Measurements from ENCODE around the gene MRPL12. TPM values are rescaled to one million over a fixed set of nuclear protein-coding genes. Genes with fewer than 3 reads are reported as not detected.

MRPL12 gene
- total RNA-seq, 4 donors from 2014 or later, result 26.1 to 63.3 (median 35.8) TPM

GRCh38 chr17:81659038-81659437 lies 44.1 kb upstream of the MRPL12 start:
- Histone ChIP-seq H3K4me3 (no peak overlapping the region), H3K4me1 (no peaks in the 10 kb centered on the region), H3K9me3 (no peaks in the 10 kb centered on the region), H3K36me3 (peaks cover 0 to under 1% (median 0%) of the 10 kb centered on the region in 3 donors), H3K27me3 (peaks cover 0 to 3% of the 10 kb centered on the region in 2 donors), H3K27ac (no peak overlapping the region)
- no peak for TF ChIP-seq POLR2A (IDR thresholded peaks at IDR 0.05)
- no peak for TF ChIP-seq CTCF (IDR thresholded peaks at IDR 0.05)
- no peak for TF ChIP-seq EP300 (IDR thresholded peaks at IDR 0.05)
- no peak for DNase-seq (ENCODE audit: low spot score in 2 of 2)
- 80 to 88% methylated on average over 5 of the region's 5 CpGs for WGBS, 2 donors

GRCh38 chr17:81660441-81660840 lies 42.7 kb upstream of the MRPL12 start:
- H3K36me3 ChIP-seq, result peaks cover 0 to 12% (median 0%) of the 10 kb centered on the region in 3 donors
- DNase-seq (ENCODE audit: low spot score in 2 of 2), result no peak
- TF ChIP-seq CTCF (IDR thresholded peaks at IDR 0.05), result no peak
- H3K4me1 ChIP-seq, result peaks cover 0 to 8% (median 2%) of the 10 kb centered on the region in 4 donors
- no peaks in the 10 kb centered on the region for H3K27me3 ChIP-seq
- H3K4me3 ChIP-seq, result no peak overlapping the region
- H3K9me3 ChIP-seq, result no peaks in the 10 kb centered on the region
- WGBS, 2 donors, result 83 to 85% methylated on average over 9 of the region's 9 CpGs
- H3K27ac ChIP-seq, result no peak overlapping the region

- TF ChIP-seq POLR2A (IDR thresholded peaks at IDR 0.05) (no peak), EP300 (IDR thresholded peaks at IDR 0.05) (no peak), CTCF (IDR thresholded peaks at IDR 0.05) (no peak)
- WGBS, 2 donors, result 91 to 95% methylated on average over 4 of the region's 4 CpGs
- Histone ChIP-seq H3K4me3 (no peak overlapping the region), H3K27ac (no peak overlapping the region), H3K9me3 (no peaks in the 10 kb centered on the region), H3K36me3 (peaks cover 0 to 12% (median 0%) of the 10 kb centered on the region in 3 donors), H3K4me1 (peaks cover 0 to 15% (median 4%) of the 10 kb centered on the region in 4 donors), H3K27me3 (no peaks in the 10 kb centered on the region)
- DNase-seq (ENCODE audit: low spot score in 2 of 2), result no peak
These were observed 41.2 kb upstream of the MRPL12 start for GRCh38 chr17:81662002-81662401.

GRCh38 chr17:81664051-81664470 lies 39.1 kb upstream of the MRPL12 start:
- Histone ChIP-seq H3K27me3 (no peaks in the 10 kb centered on the region), H3K4me1 (peaks cover 0 to 30% (median 12%) of the 10 kb centered on the region in 4 donors), H3K4me3 (no peak overlapping the region), H3K27ac (no peak overlapping the region), H3K9me3 (no peaks in the 10 kb centered on the region), H3K36me3 (peaks cover 0 to 13% (median 0%) of the 10 kb centered on the region in 3 donors)
- TF ChIP-seq CTCF (IDR thresholded peaks at IDR 0.05), result no peak
- no peak for TF ChIP-seq POLR2A (IDR thresholded peaks at IDR 0.05)
- TF ChIP-seq EP300 (IDR thresholded peaks at IDR 0.05), result no peak
- WGBS, 2 donors, result 69 to 83% methylated on average over 7 of the region's 7 CpGs
- DNase-seq (ENCODE audit: low spot score in 2 of 2), result no peak

GRCh38 chr17:81665205-81666091 lies 37.7 kb upstream of the MRPL12 start:
- H3K4me3 ChIP-seq, result peak overlapping the region; percentile 69 to 100 (median 100)
- peak overlapping the region in 3 of 4 donors; percentile 91 to 94 (median 93) for H3K27ac ChIP-seq
- peaks cover 0 to 26% (median 9%) of the 10 kb centered on the region in 3 donors for H3K36me3 ChIP-seq
- 54 to 66% methylated on average over 18 to 29 of the region's 30 CpGs for WGBS, 2 donors
- H3K4me1 ChIP-seq, result peaks cover 0 to 30% (median 12%) of the 10 kb centered on the region in 4 donors
- no peaks in the 10 kb centered on the region for H3K27me3 ChIP-seq
- H3K9me3 ChIP-seq, result no peaks in the 10 kb centered on the region
- DNase-seq (ENCODE audit: low spot score in 2 of 2), result no peak
- TF ChIP-seq POLR2A (IDR thresholded peaks at IDR 0.05), result no peak
- no peak for TF ChIP-seq EP300 (IDR thresholded peaks at IDR 0.05)

All from tibial nerve (tissue), 4 donors.